Pulmonary artery endothelial cell (primary cell): ENCODE data around the gene FHL2. TPM values are rescaled to one million over a fixed set of nuclear protein-coding genes. Genes with fewer than 3 reads are reported as not detected.

Source experiments
- DNase-seq: peaks from one replicate; pipeline ENCODE4 v3.0.0-alpha.2; 2011; ENCODE audit warnings: low read depth, low spot score
- total RNA-seq: library from RNA; depleted of rRNA; stranded (reverse); fragments of >200 nt; gene quantifications from 2 replicates; pipeline ENCODE4 v1.2.3, GENCODE V29; 2014

The FHL2 gene
- total RNA-seq, 1 donor from 2014 or later: 169 TPM

DNA sequence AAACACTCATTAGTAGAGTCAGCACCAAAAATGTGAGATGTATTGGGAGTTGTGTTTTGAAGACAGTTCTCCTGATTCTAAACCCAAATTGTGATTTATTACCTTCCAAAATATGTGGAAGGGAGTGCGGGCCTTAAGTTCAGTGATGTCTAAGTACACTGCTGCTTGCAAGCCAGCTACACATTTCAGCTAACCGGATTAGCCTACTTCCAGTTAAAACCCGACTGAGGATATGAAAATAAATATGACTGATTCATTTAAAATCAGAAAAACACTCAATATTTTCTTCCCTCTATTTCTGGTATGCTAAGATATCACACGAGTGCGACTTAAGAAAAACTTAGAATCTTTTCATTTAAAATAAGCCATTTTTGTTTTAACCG is 907 bp downstream of the FHL2 start:
- DNase-seq: no peak

DNA sequence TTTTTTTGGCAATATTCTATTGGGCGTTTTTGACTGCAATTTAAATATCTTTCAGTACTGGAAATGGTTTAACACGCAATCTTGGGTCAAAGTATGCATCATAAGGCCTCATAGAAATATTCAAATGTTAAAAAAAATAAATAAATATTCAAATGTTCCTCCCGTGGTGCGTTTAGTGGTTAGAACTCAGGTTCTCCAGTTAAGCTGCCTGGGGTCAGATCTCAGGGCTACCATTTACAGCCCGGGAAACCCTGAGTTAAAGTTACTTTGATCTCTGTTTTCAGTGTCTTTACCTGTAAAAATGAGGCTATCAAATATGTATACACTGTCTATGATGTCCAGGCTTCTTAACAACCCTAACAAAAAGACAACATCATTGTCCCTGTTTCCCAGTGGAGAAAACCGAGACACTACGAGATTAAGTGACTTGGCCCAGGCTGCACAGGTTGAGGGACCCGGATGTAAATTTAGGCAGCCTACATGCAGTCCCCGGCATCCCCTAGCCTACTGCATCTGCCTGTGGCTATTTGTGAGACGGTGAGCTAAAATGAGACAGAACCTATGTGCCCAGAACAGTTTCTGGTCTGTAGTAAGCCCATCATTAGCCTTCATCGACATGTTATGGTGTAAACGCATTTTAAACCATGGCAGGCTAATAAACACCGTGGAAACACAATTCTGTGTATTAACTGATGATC is 1.7 kb downstream of the FHL2 start:
- DNase-seq: no peak

GRCh38 chr2:105396254-105397024 is 2.4 kb downstream of the FHL2 start:
- peak; percentile 87 for DNase-seq

DNA sequence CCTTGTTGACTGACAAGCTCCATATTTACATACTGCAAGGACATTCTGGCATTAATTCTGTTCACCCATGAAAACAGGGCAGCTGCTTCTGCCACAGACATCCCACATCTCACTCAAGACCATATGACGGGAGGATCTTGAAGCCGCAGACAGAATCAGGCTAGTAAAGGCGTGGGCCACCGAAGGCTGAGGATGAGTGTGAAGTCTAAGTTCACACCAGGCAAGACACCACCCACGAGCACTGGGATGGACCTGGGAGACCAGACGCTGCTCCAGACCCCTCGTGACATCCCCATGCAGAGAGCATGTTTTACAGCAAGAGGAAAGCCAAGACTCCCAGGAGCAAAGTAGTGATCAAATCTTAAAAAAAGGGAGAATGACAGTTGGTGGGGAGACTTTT is 3.2 kb downstream of the FHL2 start:
- no peak for DNase-seq

GRCh38 chr2:105394951-105395611 is 3.8 kb downstream of the FHL2 start:
- no peak for DNase-seq

GRCh38 chr2:105393373-105394055 is 5.3 kb downstream of the FHL2 start:
- peak; percentile 99 for DNase-seq

GRCh38 chr2:105391763-105392662 is 6.8 kb downstream of the FHL2 start:
- DNase-seq: no peak

- no peak for DNase-seq
These were observed 7.7 kb downstream of the FHL2 start for GRCh38 chr2:105391058-105391627.

GRCh38 chr2:105390454-105390853 is 8.4 kb downstream of the FHL2 start:
- no peak for DNase-seq

DNA sequence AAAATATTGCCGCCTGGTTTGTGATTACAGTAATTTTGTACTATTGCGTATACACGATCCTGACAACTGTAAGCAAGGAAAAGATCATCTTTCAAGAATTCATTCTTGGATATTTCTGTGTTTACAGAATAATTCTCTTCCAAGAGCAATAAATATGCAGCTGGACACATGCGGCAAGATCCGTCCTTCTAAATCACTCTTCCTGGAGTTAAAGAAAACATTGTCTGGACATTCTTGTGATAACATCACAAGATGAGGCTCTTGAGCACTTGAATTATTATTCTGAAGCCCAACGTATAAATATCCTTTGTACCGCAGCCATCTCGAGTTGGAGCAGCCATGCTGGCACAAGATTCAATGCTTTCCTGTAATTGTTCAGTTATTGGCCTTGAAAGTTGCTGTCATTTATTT is 9.9 kb downstream of the FHL2 start:
- peak; percentile 94 for DNase-seq

- DNase-seq: no peak
These were observed 11.6 kb downstream of the FHL2 start for GRCh38 chr2:105387225-105387624.

GRCh38 chr2:105385731-105386540 is 12.9 kb downstream of the FHL2 start:
- DNase-seq: no peak

- no peak for DNase-seq
These were observed 14.0 kb downstream of the FHL2 start for GRCh38 chr2:105384861-105385260.

GRCh38 chr2:105384216-105384615 is 14.6 kb downstream of the FHL2 start:
- DNase-seq: no peak

GRCh38 chr2:105383432-105384166 is 15.3 kb downstream of the FHL2 start:
- DNase-seq: no peak

DNA sequence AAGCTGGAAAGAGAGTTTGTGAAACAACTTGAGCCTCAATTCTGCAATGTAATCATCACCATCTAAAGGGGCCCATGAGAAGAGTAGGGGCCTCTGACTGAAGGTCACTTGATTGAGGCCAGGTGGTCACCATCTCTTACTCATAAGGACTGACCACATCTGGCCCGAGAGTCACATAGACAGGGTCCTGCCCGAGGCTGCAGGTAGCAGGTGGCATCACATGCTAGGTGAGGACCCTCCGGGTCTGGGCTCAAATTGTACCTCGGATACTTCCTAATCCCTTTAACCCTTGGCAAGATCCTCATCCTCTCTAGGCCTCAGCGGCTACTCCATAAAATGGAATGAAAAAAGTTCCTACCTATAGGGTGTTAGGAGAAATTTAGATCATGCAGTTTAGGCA is 16.7 kb downstream of the FHL2 start:
- no peak for DNase-seq

GRCh38 chr2:105381101-105381668 is 17.7 kb downstream of the FHL2 start:
- DNase-seq: no peak

DNA sequence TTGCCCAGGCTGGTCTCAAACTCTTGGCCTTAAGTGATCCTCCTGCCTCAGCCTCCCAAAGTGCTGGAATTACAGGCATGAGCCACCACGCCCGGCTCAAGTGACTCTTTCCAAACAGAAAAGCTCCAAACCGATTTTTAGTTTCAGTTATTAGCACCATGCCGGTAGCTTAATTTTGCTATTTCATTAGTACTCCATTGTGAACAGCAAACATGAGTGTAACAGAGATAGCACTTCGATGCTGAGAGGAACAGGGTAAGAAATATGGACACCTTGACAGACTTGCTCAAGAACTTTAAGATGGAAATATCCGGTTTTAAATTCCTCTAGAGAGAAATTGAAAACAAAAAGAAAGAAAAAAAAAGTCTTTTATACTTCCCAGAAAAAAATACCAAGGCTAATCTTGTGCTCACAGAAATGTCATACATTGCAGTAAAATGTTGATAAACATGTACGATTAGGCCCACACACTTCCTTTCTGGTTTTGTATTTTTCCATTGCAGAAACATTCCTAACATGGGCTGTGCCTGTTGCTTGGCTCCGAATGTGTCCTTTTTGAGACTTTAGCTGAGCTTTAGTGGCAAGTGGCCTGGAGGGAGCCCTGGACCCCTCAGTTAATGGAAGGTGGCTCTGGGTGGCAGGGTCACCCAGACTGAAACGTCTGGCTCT is 18.3 kb downstream of the FHL2 start:
- no peak for DNase-seq
